ENCODE data around the gene PHC1. TPM values are rescaled to one million over a fixed set of nuclear protein-coding genes. Genes with fewer than 3 reads are reported as not detected.

The PHC1 gene
- total RNA-seq, 4 donors from 2014 or later: 28.8 to 87.0 (median 37.6) TPM

DNA sequence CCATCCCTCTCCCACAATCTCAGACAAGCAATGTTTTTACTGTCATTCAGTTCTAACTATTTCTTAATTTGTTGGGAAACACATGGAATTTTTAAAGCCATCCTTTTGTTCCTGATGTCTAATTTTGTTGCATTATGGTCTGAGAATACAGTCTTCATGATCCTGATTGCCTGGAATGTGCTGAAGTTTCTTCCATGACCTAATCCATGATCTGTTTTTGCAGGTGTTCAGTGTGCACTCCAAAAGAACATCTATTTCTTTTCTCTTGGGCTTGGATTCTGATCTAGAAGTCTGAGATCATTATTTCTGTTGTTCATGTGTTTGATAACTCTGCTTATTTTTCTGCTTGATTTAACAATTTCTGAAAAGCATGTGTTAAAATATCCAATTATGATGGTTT lies 43.2 kb upstream of the PHC1 start:
- Histone ChIP-seq H3K9me3 (no peaks in the 10 kb centered on the region), H3K27me3 (no peaks in the 10 kb centered on the region), H3K27ac (peak overlapping the region in 2 of 4 donors; percentile 15 to 82), H3K4me1 (peaks cover 0 to 4% (median 2%) of the 10 kb centered on the region in 4 donors), H3K36me3 (no peaks in the 10 kb centered on the region), H3K4me3 (no peak overlapping the region)
- no peak for DNase-seq (ENCODE audit: low spot score in 2 of 2)
- TF ChIP-seq POLR2A (IDR thresholded peaks at IDR 0.05) (no peak), EP300 (IDR thresholded peaks at IDR 0.05) (peak in 1 of 2 donors; percentile 65)
- TF ChIP-seq, protein P1, sequence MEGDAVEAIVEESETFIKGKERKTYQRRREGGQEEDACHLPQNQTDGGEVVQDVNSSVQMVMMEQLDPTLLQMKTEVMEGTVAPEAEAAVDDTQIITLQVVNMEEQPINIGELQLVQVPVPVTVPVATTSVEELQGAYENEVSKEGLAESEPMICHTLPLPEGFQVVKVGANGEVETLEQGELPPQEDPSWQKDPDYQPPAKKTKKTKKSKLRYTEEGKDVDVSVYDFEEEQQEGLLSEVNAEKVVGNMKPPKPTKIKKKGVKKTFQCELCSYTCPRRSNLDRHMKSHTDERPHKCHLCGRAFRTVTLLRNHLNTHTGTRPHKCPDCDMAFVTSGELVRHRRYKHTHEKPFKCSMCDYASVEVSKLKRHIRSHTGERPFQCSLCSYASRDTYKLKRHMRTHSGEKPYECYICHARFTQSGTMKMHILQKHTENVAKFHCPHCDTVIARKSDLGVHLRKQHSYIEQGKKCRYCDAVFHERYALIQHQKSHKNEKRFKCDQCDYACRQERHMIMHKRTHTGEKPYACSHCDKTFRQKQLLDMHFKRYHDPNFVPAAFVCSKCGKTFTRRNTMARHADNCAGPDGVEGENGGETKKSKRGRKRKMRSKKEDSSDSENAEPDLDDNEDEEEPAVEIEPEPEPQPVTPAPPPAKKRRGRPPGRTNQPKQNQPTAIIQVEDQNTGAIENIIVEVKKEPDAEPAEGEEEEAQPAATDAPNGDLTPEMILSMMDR (IDR thresholded peaks at IDR 0.05): no peak

DNA sequence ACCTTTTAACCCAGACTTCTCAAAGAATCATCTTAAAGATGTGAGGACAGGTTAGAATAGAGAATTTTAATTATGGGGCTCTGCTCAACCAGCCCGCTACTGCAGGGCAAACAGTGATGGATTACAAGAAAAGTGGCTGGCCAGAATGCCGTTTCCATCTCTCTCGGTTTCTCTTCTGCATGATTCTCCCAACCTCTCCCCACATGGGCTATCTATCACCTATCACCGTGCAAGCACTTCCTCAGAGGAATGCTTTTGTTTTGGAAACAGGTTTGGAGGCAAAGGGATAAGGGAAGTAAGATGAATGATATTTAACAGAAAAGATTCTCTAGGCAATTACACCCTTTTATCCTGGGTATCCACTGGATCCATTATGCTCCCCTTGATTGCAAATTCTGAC lies 37.4 kb upstream of the PHC1 start:
- 44 to 52% methylated on average over 4 of the region's 4 CpGs for WGBS, 2 donors
- Histone ChIP-seq H3K36me3 (no peaks in the 10 kb centered on the region), H3K27me3 (no peaks in the 10 kb centered on the region), H3K4me1 (no peaks in the 10 kb centered on the region), H3K27ac (no peak overlapping the region), H3K4me3 (no peak overlapping the region), H3K9me3 (no peaks in the 10 kb centered on the region)
- TF ChIP-seq POLR2A (IDR thresholded peaks at IDR 0.05) (no peak), EP300 (IDR thresholded peaks at IDR 0.05) (no peak)
- TF ChIP-seq, protein P1 (IDR thresholded peaks at IDR 0.05): no peak
- DNase-seq (ENCODE audit: low spot score in 2 of 2): no peak

DNA sequence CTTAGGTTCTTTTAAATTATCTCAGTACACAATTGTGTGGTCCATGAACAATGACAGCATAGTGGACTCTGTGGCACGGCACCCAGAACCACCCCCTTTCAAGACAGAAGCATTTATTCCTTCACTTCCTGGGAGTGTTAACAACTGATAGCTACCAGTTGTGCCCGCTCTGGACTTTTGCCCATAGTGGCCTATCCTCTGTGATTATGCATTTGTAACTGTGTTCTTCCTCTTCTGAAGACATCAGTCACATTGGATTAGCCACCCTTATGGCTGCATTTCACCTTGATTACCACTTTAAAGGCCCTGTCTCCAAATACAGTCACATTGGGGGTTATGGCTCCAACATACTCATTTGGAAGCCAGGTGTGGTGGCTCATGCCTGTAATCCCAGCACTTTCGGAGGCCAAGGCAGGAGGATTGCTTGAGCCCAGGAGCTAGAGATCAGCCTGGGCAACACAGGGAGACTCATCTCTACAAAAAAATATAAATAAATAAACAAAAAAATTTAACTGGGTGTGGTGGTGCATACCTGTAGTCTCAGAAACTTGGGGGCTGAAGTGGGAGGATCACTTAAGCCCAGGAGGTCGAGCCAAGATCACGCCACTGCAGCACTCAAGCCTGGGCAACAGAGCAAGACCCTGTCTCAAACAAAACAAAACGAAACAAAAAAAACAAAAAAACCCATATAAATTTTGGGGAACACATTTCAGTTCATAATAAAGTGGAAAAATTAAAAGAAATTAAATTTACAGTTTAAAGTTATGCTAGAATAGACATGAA lies 27.6 kb upstream of the PHC1 start:
- no peaks in the 10 kb centered on the region for H3K36me3 ChIP-seq
- no peak overlapping the region for H3K4me3 ChIP-seq
- TF ChIP-seq, protein P1 (IDR thresholded peaks at IDR 0.05): no peak
- no peak for TF ChIP-seq EP300 (IDR thresholded peaks at IDR 0.05)
- TF ChIP-seq POLR2A (IDR thresholded peaks at IDR 0.05): no peak
- H3K9me3 ChIP-seq: no peaks in the 10 kb centered on the region
- peaks cover 0 to 3% (median 0%) of the 10 kb centered on the region in 4 donors for H3K4me1 ChIP-seq
- 83 to 89% methylated on average over 6 of the region's 6 CpGs for WGBS, 2 donors
- no peaks in the 10 kb centered on the region for H3K27me3 ChIP-seq
- H3K27ac ChIP-seq: no peak overlapping the region
- DNase-seq (ENCODE audit: low spot score in 2 of 2): no peak

DNA sequence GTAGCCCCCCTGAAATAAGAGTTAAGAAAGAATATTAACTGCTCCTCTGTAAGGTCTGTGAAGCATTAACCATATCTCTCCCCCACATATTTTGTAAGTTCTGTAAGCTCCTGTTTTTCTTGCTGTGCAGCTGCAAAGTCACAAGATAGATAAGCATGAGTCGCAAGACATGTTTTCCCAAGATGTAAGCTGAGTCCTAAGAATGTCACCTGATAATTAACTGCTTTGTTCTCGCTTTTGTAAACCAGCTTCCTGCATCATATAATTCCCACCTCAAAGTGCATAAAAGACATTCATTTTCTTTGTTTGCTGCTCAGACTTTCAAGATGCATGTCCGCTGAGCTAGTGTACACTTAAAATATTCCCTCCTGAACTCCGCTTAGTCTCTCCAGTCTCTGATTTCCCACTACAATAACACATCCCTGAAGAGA lies 27.0 kb upstream of the PHC1 start:
- no peaks in the 10 kb centered on the region for H3K36me3 ChIP-seq
- H3K27ac ChIP-seq: no peak overlapping the region
- no peak overlapping the region for H3K4me3 ChIP-seq
- no peaks in the 10 kb centered on the region for H3K27me3 ChIP-seq
- peaks cover 0 to 3% (median 0%) of the 10 kb centered on the region in 4 donors for H3K4me1 ChIP-seq
- H3K9me3 ChIP-seq: no peaks in the 10 kb centered on the region
- no peak for DNase-seq (ENCODE audit: low spot score in 2 of 2)
- 88 to 94% methylated on average over 4 of the region's 4 CpGs for WGBS, 2 donors
- TF ChIP-seq, protein P1 (IDR thresholded peaks at IDR 0.05): no peak
- TF ChIP-seq POLR2A (IDR thresholded peaks at IDR 0.05): no peak
- TF ChIP-seq EP300 (IDR thresholded peaks at IDR 0.05): no peak

DNA sequence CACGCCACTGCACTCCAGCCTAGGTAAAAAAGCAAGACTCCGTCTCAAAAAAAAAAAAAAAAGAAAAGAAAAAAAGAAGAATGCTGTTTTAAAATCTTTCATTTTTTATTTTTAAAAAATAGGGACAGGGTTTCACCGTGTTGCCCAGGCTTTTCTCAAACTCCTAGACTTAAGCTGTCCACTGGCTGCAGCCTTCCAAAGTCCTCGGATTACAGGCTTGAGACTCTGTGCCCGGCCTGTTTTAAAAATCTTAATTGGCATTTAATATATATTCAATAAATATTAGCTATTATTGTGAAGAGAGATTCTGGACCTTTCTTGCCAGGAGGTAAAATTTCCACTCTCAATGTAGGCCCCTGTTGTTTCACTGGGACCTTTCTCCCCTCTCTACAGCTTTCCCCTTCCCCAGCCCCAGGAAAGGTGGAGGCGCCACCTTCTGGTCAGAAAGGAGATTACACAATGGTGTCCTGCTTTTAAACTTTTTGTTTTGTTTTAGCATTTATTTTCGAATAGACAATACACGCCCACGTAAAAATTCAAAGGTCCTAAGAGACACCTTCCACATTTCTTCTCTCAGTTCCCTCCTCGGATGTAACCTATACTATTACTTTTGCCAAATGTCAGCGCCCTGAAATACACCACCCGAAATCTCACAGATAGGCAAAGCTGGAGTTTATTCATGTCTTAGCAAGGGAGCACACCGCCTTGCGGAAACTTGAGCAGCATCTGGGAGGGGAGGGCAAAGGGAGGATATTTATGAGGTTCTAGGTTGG lies 23.8 kb upstream of the PHC1 start:
- DNase-seq (ENCODE audit: low spot score in 2 of 2): peak in 1 of 2 donors; percentile 72
- Histone ChIP-seq H3K9me3 (no peaks in the 10 kb centered on the region), H3K27me3 (no peaks in the 10 kb centered on the region), H3K4me3 (peak overlapping the region in 3 of 4 donors; percentile 26 to 52 (median 44)), H3K4me1 (peaks cover 0 to 3% (median 0%) of the 10 kb centered on the region in 4 donors), H3K36me3 (no peaks in the 10 kb centered on the region), H3K27ac (peak overlapping the region in 2 of 4 donors; percentile 30 to 71)
- TF ChIP-seq POLR2A (IDR thresholded peaks at IDR 0.05) (no peak), EP300 (IDR thresholded peaks at IDR 0.05) (peak in 1 of 2 donors; percentile 31)
- TF ChIP-seq, protein P1 (IDR thresholded peaks at IDR 0.05): peak; percentile 75 to 91 (median 88)
- WGBS, 2 donors: 28 to 30% methylated on average over 14 of the region's 14 CpGs
